ENCODE measurements around the gene TSEN2.
A peak's percentile ranks its signal among the peaks of the same experiment; 100 is the strongest.
"Not testable (repeated sequence)": the region's sequence is repeated elsewhere in the genome, so short reads cannot be mapped to it uniquely, and the experiment has no call there.

Gene TSEN2

GRCh38 chr3:12503126-12503957 is 19.1 kb downstream of the TSEN2 start:
- DNase-seq (ENCODE audit: low read depth), result no peak

- no peak for DNase-seq (ENCODE audit: low read depth)
Observed at GRCh38 chr3:12506201-12506709, 22.0 kb downstream of the TSEN2 start.

- peak; percentile 25 for DNase-seq (ENCODE audit: low read depth)
Observed at GRCh38 chr3:12507591-12508281, 23.5 kb downstream of the TSEN2 start.

- peak; percentile 96 for DNase-seq (ENCODE audit: low read depth)
Observed at GRCh38 chr3:12508291-12508700, 24.0 kb downstream of the TSEN2 start.

- DNase-seq (ENCODE audit: low read depth), result no peak
Observed at GRCh38 chr3:12509466-12509865, 25.2 kb downstream of the TSEN2 start.

- DNase-seq (ENCODE audit: low read depth), result no peak
Observed at GRCh38 chr3:12512534-12513118, 28.3 kb downstream of the TSEN2 start.

- DNase-seq (ENCODE audit: low read depth), result no peak
Observed at GRCh38 chr3:12513694-12514446, 29.6 kb downstream of the TSEN2 start.

GRCh38 chr3:12515631-12516030 is 31.4 kb downstream of the TSEN2 start:
- no peak for DNase-seq (ENCODE audit: low read depth)

- no peak for DNase-seq (ENCODE audit: low read depth)
Observed at GRCh38 chr3:12516873-12517272, 32.6 kb downstream of the TSEN2 start.

GRCh38 chr3:12518261-12519028 is 34.2 kb downstream of the TSEN2 start:
- no peak for DNase-seq (ENCODE audit: low read depth)

- no peak for DNase-seq (ENCODE audit: low read depth)
Observed at GRCh38 chr3:12521010-12521409, 36.7 kb downstream of the TSEN2 start.

- DNase-seq (ENCODE audit: low read depth), result no peak
Observed at GRCh38 chr3:12522721-12523120, 38.4 kb downstream of the TSEN2 start.

GRCh38 chr3:12527757-12528143 is 43.5 kb downstream of the TSEN2 start:
- no peak for DNase-seq (ENCODE audit: low read depth)

- DNase-seq (ENCODE audit: low read depth), result no peak
Observed at GRCh38 chr3:12532182-12532581, 47.9 kb downstream of the TSEN2 start.

GRCh38 chr3:12536423-12536822 is 52.1 kb downstream of the TSEN2 start:
- no peak for DNase-seq (ENCODE audit: low read depth)

GRCh38 chr3:12541625-12542024 is 57.3 kb downstream of the TSEN2 start:
- no peak for DNase-seq (ENCODE audit: low read depth)

GRCh38 chr3:12543497-12543896 is 59.2 kb downstream of the TSEN2 start:
- DNase-seq (ENCODE audit: low read depth), result not testable (repeated sequence)

- DNase-seq (ENCODE audit: low read depth), result no peak
Observed at GRCh38 chr3:12544652-12545472, 60.6 kb downstream of the TSEN2 start.

- no peak for DNase-seq (ENCODE audit: low read depth)
Observed at GRCh38 chr3:12545473-12545791, 61.2 kb downstream of the TSEN2 start, which contains the start of gene MKRN2OS. Gene MKRN2OS, minus strand, starts transcription at chr3:12545499. Its CDS starts 35 bp downstream, at chr3:12545464.

GRCh38 chr3:12549971-12550760 is 65.9 kb downstream of the TSEN2 start:
- no peak for DNase-seq (ENCODE audit: low read depth)
